Erythroblast (primary cell): ENCODE measurements around the gene LRRC10B.

Experiments
- GATA1 ChIP-seq: IDR thresholded peaks from 2 replicates; pipeline ENCODE4 v1.6.1; 2011; ENCODE audit warnings: low read depth, mild to moderate bottlenecking, control low read depth, low read length, moderate library complexity
- POLR2A ChIP-seq: IDR thresholded peaks from 2 replicates; pipeline ENCODE4 v1.6.1; 2011; ENCODE audit warnings: mild to moderate bottlenecking, low read length

DNA sequence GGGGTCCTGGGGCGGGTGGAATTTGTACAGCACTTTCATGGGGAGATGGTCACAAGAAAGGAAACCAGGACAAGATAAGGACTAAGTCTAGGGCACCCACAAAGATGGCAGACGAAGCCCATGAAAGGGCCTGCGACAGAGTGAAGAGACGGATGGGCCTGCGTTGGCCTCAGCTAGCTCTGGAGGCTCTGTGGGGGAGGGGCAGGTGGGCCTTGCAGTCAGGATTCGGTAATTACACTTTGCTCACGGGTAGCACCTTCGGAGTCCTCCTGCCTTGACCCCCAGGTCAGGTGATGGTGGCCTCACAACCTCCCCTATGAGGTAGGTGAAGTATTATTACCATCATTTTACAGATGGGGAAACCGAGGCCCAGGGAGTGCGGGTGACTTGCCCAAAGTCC lies 7.1 kb downstream of the LRRC10B start:
- TF ChIP-seq POLR2A: no peak
- no peak for TF ChIP-seq GATA1
